H1 (cell line): ENCODE measurements around the gene TFDP1. TPM values are rescaled to one million over a fixed set of nuclear protein-coding genes. Genes with fewer than 3 reads are reported as not detected.

ENCODE experiments used
- CTCF ChIA-PET: fragments of 300-600 bp; sonication (Branson Sonifier 250); formaldehyde crosslinking; loops from one replicate; lab custom pipeline; 2021; ENCODE audit not compliant: partially characterized antibody; lab: Charles Lee
- POLR2A ChIA-PET: fragments of 300-600 bp; sonication (Branson Sonifier 250); formaldehyde crosslinking; loops from one replicate; lab custom pipeline; 2021; ENCODE audit warnings: inconsistent platforms; ENCODE audit not compliant: partially characterized antibody; lab: Charles Lee
- DNase-seq, 2 experiments: peaks; one replicate each; pipeline versions ENCODE4 v3.0.0 to v3.0.0-alpha.2; 2010 to 2022; ENCODE audit warnings: low spot score in 2 of 2, low read depth in 1 of 2, mixed read lengths in 1 of 2
- FAIRE-seq: peaks from 2 replicates; lab custom pipeline; 2011; peaks lifted over from hg19 to GRCh38; lab: Jason Lieb, UNC
- H2AFZ ChIP-seq: 2 replicates; pipeline ENCODE4 v1.8.1; 2012; ENCODE audit warnings: low read length, inconsistent platforms
- H2AK5ac ChIP-seq: 2 replicates; pipeline ENCODE4 v1.6.1; 2013; ENCODE audit warnings: low read depth, low read length
- H2BK120ac ChIP-seq: replicated peaks from 2 replicates; pipeline ENCODE3; 2013; ENCODE audit warnings: low read depth, low read length, inconsistent platforms
- H2BK12ac ChIP-seq: 2 replicates; pipeline ENCODE4 v1.6.1; 2013; ENCODE audit warnings: low read depth, low read length
- H2BK15ac ChIP-seq: 2 replicates; pipeline ENCODE4 v1.6.1; 2013; ENCODE audit warnings: low read length
- H2BK20ac ChIP-seq: 2 replicates; pipeline ENCODE4 v1.6.1; 2013; ENCODE audit warnings: low read length
- H2BK5ac ChIP-seq: 2 replicates; pipeline ENCODE4 v1.6.1; 2013; ENCODE audit warnings: low read depth, low read length
- H3K14ac ChIP-seq: 2 replicates; pipeline ENCODE4 v1.6.1; 2013; ENCODE audit warnings: inconsistent platforms; ENCODE audit not compliant: insufficient read length
- H3K18ac ChIP-seq: 2 replicates; pipeline ENCODE4 v1.6.1; 2013; ENCODE audit warnings: low read length; ENCODE audit errors: extremely low read depth
- H3K23ac ChIP-seq: 2 replicates; pipeline ENCODE4 v1.6.1; 2013; ENCODE audit warnings: inconsistent platforms; ENCODE audit not compliant: insufficient read length
- H3K23me2 ChIP-seq: 2 replicates; pipeline ENCODE4 v1.6.1; 2013; ENCODE audit warnings: low read depth, low read length
- H3K27ac ChIP-seq: 2 replicates; pipeline ENCODE4 v1.6.1; 2011; ENCODE audit warnings: low read depth, low read length, inconsistent platforms
- H3K27me3 ChIP-seq, 4 experiments: replicated peaks in 1 of 4; 1 replicate in 1 of 4; 2 replicates in 3 of 4; pipeline versions ENCODE4 v1.6.1 to v1.8.1; 2011 to 2013; ENCODE audit warnings: low read length in 3 of 4, mild to moderate bottlenecking in 3 of 4, inconsistent platforms in 2 of 4, mixed read lengths in 2 of 4, moderate library complexity in 1 of 4; ENCODE audit not compliant: control insufficient read depth in 3 of 4, insufficient read depth in 3 of 4; ENCODE audit errors: extremely low read depth in 1 of 4
- H3K36me3 ChIP-seq, 4 experiments: 2 replicates each; pipeline versions ENCODE4 v1.6.1 to v1.8.1; 2011 to 2013; ENCODE audit warnings: mild to moderate bottlenecking in 4 of 4, low read length in 3 of 4, moderate library complexity in 2 of 4, control low read depth in 1 of 4, inconsistent platforms in 1 of 4; ENCODE audit not compliant: insufficient read depth in 4 of 4, control insufficient read depth in 2 of 4
- H3K4ac ChIP-seq: replicated peaks from 2 replicates; pipeline ENCODE3; 2013; ENCODE audit warnings: low read length, low read depth, mixed read lengths, inconsistent platforms; ENCODE audit not compliant: insufficient read length
- H3K4me1 ChIP-seq, 4 experiments: replicated peaks in 1 of 4; 1 replicate in 1 of 4; 2 replicates in 3 of 4; pipeline versions ENCODE4 v1.6.1 to v1.8.1; 2011 to 2013; ENCODE audit warnings: low read length in 3 of 4, inconsistent platforms in 2 of 4, mixed read lengths in 1 of 4; ENCODE audit not compliant: insufficient read depth in 4 of 4, control insufficient read depth in 3 of 4
- H3K4me2 ChIP-seq, 2 experiments: 2 replicates each; pipeline versions ENCODE4 v1.6.1 to v1.8.1; 2011 to 2013; ENCODE audit warnings: low read depth in 2 of 2, low read length in 2 of 2, control low read depth in 1 of 2, inconsistent platforms in 1 of 2, mild to moderate bottlenecking in 1 of 2; ENCODE audit not compliant: insufficient read depth in 1 of 2
- H3K4me3 ChIP-seq, 4 experiments: fragments of 200-600, 300-600 bp in 1 of 4; sonication (generic), shearing (Covaris generic), sonication (Bioruptor Twin) in 1 of 4; 2 replicates each; pipeline versions ENCODE4 v1.5.1 to v1.8.1; 2011 to 2016; ENCODE audit warnings: low read length in 4 of 4, low read depth in 3 of 4, control low read depth in 2 of 4, inconsistent platforms in 2 of 4, mild to moderate bottlenecking in 2 of 4, mixed read lengths in 1 of 4, moderate library complexity in 1 of 4; ENCODE audit not compliant: insufficient read depth in 2 of 4; ENCODE audit errors: extremely low read depth in 1 of 4
- H3K56ac ChIP-seq: replicated peaks from 2 replicates; pipeline ENCODE3; 2013; ENCODE audit warnings: low read depth, mild to moderate bottlenecking, mixed read lengths, low read length, inconsistent platforms; ENCODE audit not compliant: insufficient read length
- H3K79me1 ChIP-seq: 2 replicates; pipeline ENCODE4 v1.6.1; 2013; ENCODE audit warnings: low read depth, low read length, control low read depth
- H3K79me2 ChIP-seq, 2 experiments: 2 replicates each; pipeline versions ENCODE4 v1.6.1 to v1.8.1; 2012 to 2013; ENCODE audit warnings: low read length in 2 of 2, mild to moderate bottlenecking in 2 of 2, inconsistent platforms in 1 of 2; ENCODE audit not compliant: insufficient read depth in 2 of 2, control insufficient read depth in 1 of 2
- H3K9ac ChIP-seq, 4 experiments: replicated peaks in 1 of 4; 1 replicate in 1 of 4; 2 replicates in 3 of 4; pipeline versions ENCODE4 v1.6.1 to v1.8.1; 2011 to 2013; ENCODE audit warnings: low read depth in 3 of 4, low read length in 3 of 4, control low read depth in 2 of 4, mild to moderate bottlenecking in 2 of 4, moderate library complexity in 2 of 4, inconsistent platforms in 1 of 4; ENCODE audit errors: extremely low read depth in 1 of 4
- H3K9me3 ChIP-seq, 2 experiments: 2 replicates each; pipeline versions ENCODE4 v1.6.1 to v1.8.1; 2012 to 2013; ENCODE audit warnings: mild to moderate bottlenecking in 2 of 2, moderate library complexity in 2 of 2, control low read depth in 1 of 2, inconsistent platforms in 1 of 2, low read depth in 1 of 2, low read length in 1 of 2, mixed read lengths in 1 of 2; ENCODE audit not compliant: insufficient read depth in 2 of 2
- H4K20me1 ChIP-seq, 2 experiments: replicated peaks in 1 of 2; 2 replicates each; pipeline versions ENCODE3 to v1.8.1; 2011 to 2013; ENCODE audit warnings: inconsistent platforms in 2 of 2, low read length in 2 of 2, mild to moderate bottlenecking in 1 of 2; ENCODE audit not compliant: insufficient read depth in 2 of 2, control insufficient read depth in 1 of 2
- H4K5ac ChIP-seq: 2 replicates; pipeline ENCODE4 v1.6.1; 2013; ENCODE audit warnings: low read length, low read depth, mixed read lengths, inconsistent platforms; ENCODE audit not compliant: insufficient read length
- H4K8ac ChIP-seq: 2 replicates; pipeline ENCODE4 v1.8.0; 2013; ENCODE audit warnings: mild to moderate bottlenecking, moderate library complexity, low read length, inconsistent platforms; ENCODE audit not compliant: insufficient read depth; ENCODE audit errors: extremely low read depth
- H4K91ac ChIP-seq: replicated peaks from 2 replicates; pipeline ENCODE3; 2013; ENCODE audit warnings: low read length, mixed read lengths, inconsistent platforms; ENCODE audit not compliant: insufficient read length
- BACH1 ChIP-seq: IDR thresholded peaks from 2 replicates; pipeline ENCODE4 v1.6.1; 2012; ENCODE audit warnings: low read length, improper control_type of control experiment
- CBX5 ChIP-seq: fragments of 300-800, 300-1000 bp; sonication (generic); IDR thresholded peaks from 2 replicates; pipeline ENCODE4 v1.7.1; 2016; ENCODE audit warnings: antibody characterized with exemption, low read length, low read depth
- CHD2 ChIP-seq: IDR thresholded peaks from 2 replicates; pipeline ENCODE4 v1.6.1; 2012; ENCODE audit warnings: low read length, improper control_type of control experiment
- CREB1 ChIP-seq: IDR thresholded peaks from 2 replicates; pipeline ENCODE4 v1.6.1; 2012; ENCODE audit warnings: inconsistent platforms
- CTBP2 ChIP-seq: IDR thresholded peaks from 2 replicates; pipeline ENCODE4 v1.7.0; 2011; ENCODE audit warnings: borderline replicate concordance, mild to moderate bottlenecking, moderate library complexity, mixed read lengths, low read length; ENCODE audit not compliant: insufficient read depth, insufficient read length
- E2F6 ChIP-seq: IDR thresholded peaks from 2 replicates; pipeline ENCODE4 v1.6.1; 2012; ENCODE audit warnings: inconsistent platforms
- EGR1 ChIP-seq: IDR thresholded peaks from 2 replicates; pipeline ENCODE4 v1.6.1; 2011; ENCODE audit warnings: low read depth, low read length, borderline replicate concordance
- FOSL1 ChIP-seq: IDR thresholded peaks from 2 replicates; pipeline ENCODE4 v1.6.1; 2011; ENCODE audit warnings: mild to moderate bottlenecking, low read depth, low read length, moderate library complexity; ENCODE audit not compliant: insufficient read depth
- KDM4A ChIP-seq: IDR thresholded peaks from one replicate; pipeline ENCODE4 v1.7.1; 2012; ENCODE audit warnings: low read depth, mild to moderate bottlenecking, moderate library complexity, low read length, inconsistent platforms; ENCODE audit not compliant: severe bottlenecking
- MAFK ChIP-seq: IDR thresholded peaks from 2 replicates; pipeline ENCODE4 v1.6.1; 2012; ENCODE audit warnings: low read depth, mild to moderate bottlenecking, improper control_type of control experiment, low read length
- RFX5 ChIP-seq: IDR thresholded peaks from 2 replicates; pipeline ENCODE4 v1.6.1; 2011; ENCODE audit warnings: low read depth, low read length, improper control_type of control experiment, borderline replicate concordance
- RXRA ChIP-seq: IDR thresholded peaks from 2 replicates; pipeline ENCODE4 v1.6.1; 2011; ENCODE audit warnings: low read depth, mild to moderate bottlenecking, low read length, moderate library complexity; ENCODE audit not compliant: insufficient read depth
- WGBS, 2 experiments: shearing (Covaris generic) in 1 of 2; methylation state at CpG; one replicate each; pipeline versions ENCODE4 v1.1.6 to v1.1.7; 2013 to 2015; ENCODE audit warnings: low lambda C conversion rate in 2 of 2, mixed read lengths in 2 of 2, inconsistent platforms in 1 of 2, low coverage in 1 of 2, missing lambda C conversion rate in 1 of 2; ENCODE audit not compliant: insufficient replicate concordance in 2 of 2, insufficient coverage in 1 of 2, insufficient read length in 1 of 2; ENCODE audit errors: extremely low coverage in 1 of 2, missing lambda C conversion rate in 1 of 2; 5-methylcytosine and 5-hydroxymethylcytosine counted together
- polyA plus RNA-seq, 7 experiments: library from polyadenylated mRNA; depleted of rRNA in 3 of 7; stranded (reverse) in 5 of 7; unstranded in 2 of 7; fragments of >200 nt in 5 of 7; fragments of 200-250 nt in 2 of 7; gene quantifications; 1 replicate in 5 of 7; 2 replicates in 1 of 7; 4 replicates in 1 of 7; pipeline versions ENCODE4 v1.2.1 to v1.2.3, GENCODE V29; 2011 to 2013; ENCODE audit warnings: missing spikeins in 2 of 7, mixed read lengths in 2 of 7
- total RNA-seq: library from RNA; stranded (reverse); fragmentation: NEBNext Ultra II Directional; extraction: Animal tissue kit (Norgen Biotek cat#: 25700); gene quantifications from 2 replicates; pipeline ENCODE4 v1.2.1, GENCODE V29; 2021

TFDP1 gene
- total and polyA plus RNA-seq, 2 of the 8 experiments (the other 6 are each of a cell fraction or from before 2014, with no cell fraction given), result 43.6 to 81.9 TPM

DNA sequence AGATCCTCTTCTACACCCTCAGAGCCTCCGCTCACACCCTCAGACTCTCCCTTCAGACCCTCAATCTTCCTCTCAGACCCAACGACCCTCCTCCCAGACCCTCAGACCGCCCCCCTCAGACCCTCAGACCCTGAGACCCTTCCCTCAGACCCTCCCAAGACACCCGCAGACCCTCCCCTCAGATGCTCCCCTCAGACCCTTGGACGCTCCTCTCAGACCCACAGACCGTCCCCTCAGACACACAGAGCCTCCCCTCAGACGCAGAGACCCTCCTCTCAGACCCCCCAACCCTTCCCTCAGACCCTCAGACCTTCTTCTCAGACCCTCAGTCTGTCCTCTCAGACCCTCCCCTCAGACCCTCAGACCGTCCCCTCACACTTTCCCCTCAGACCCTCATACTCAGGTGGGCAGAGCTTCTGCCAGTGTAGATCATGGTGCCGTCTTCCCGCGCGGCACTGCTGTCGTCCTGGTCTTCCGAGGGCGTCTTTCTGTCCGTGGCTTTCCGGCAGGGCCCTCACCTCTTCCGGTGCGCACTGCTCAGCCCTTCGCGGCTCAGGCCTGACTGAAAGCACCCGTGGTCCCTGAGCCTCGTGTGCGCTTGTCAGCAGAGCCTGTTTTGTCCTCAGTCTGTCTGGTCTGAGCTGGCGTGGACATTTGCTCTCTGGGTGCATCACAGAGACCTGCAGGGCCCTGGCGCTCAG is 18.9 kb upstream of the TFDP1 start:
- H3K56ac ChIP-seq, result no peak overlapping the region
- no peak overlapping the region for H2BK15ac ChIP-seq
- H3K23me2 ChIP-seq, result no peaks in the 10 kb centered on the region; the same call in 1 of the 2 replicates
- H3K4me1 ChIP-seq, result peaks cover 0 to 4% (median 1%) of the 10 kb centered on the region in 4 experiments; a peak in 2 of 7 replicates
- no peak overlapping the region for H3K14ac ChIP-seq
- ChIA-PET POLR2A (interaction anchor here (0.6 kb wide), 1 partner anchor 39 kb away, joined by 4 read pairs; no protein-coding TSS in a partner anchor), CTCF (interaction anchor here (1.5 kb wide), 1 partner anchor 14 kb away, joined by 5 read pairs; no protein-coding TSS in a partner anchor)
- H4K8ac ChIP-seq, result peak overlapping the region; percentile 14; the same call in 1 of the 2 replicates
- H3K4me3 ChIP-seq, result no peak overlapping the region
- H3K9ac ChIP-seq, result no peak overlapping the region
- no peak overlapping the region for H3K23ac ChIP-seq
- no peak overlapping the region for H2AFZ ChIP-seq
- DNase-seq (peak in 1 of 2 experiments; percentile 37), FAIRE-seq (no peak)
- WGBS, 2 experiments, result 91% methylated on average over 26 of the region's 26 CpGs; no CpG with 5 or more reads in 1 of the 2 experiments
- H3K79me1 ChIP-seq, result no peaks in the 10 kb centered on the region
- H3K36me3 ChIP-seq, result no peaks in the 10 kb centered on the region
- no peak overlapping the region for H3K4ac ChIP-seq
- H2BK20ac ChIP-seq, result no peak overlapping the region
- no peaks in the 10 kb centered on the region for H4K20me1 ChIP-seq
- no peak overlapping the region for H2BK12ac ChIP-seq
- H3K27me3 ChIP-seq, result no peaks in the 10 kb centered on the region
- no peak overlapping the region for H3K18ac ChIP-seq
- H3K4me2 ChIP-seq, result no peak overlapping the region
- H3K27ac ChIP-seq, result no peak overlapping the region
- no peak overlapping the region for H2BK120ac ChIP-seq
- no peak overlapping the region for H2AK5ac ChIP-seq
- no peaks in the 10 kb centered on the region for H3K9me3 ChIP-seq
- H2BK5ac ChIP-seq, result no peak overlapping the region
- H4K5ac ChIP-seq, result no peak overlapping the region
- H4K91ac ChIP-seq, result no peak overlapping the region
- H3K79me2 ChIP-seq, result no peaks in the 10 kb centered on the region
- no peak for TF ChIP-seq FOSL1
- TF ChIP-seq BACH1, result no peak
- TF ChIP-seq KDM4A, result no peak
- no peak for TF ChIP-seq CTBP2
- TF ChIP-seq CHD2, result no peak
- TF ChIP-seq EGR1, result no peak
- TF ChIP-seq CBX5, result no peak
- TF ChIP-seq E2F6, result no peak
- TF ChIP-seq CREB1, result no peak
- TF ChIP-seq MAFK, result no peak
- TF ChIP-seq RXRA, result no peak
- no peak for TF ChIP-seq RFX5
